Suprapubic skin (tissue), 4 donors: ENCODE measurements around the gene GNB1L. TPM values are rescaled to one million over a fixed set of nuclear protein-coding genes. Genes with fewer than 3 reads are reported as not detected.

Experiments
- DNase-seq, 2 donors: peaks; one replicate each; pipeline ENCODE4 v3.0.0-alpha.2; 2019; ENCODE audit warnings: low spot score in 2 of 2
- H3K27ac ChIP-seq: fragments of 200-600 bp; sonication (generic); one replicate; pipeline ENCODE4 v1.5.1; 2019
- H3K27me3 ChIP-seq: fragments of 200-600 bp; sonication (generic); one replicate; pipeline ENCODE4 v1.5.1; 2019
- H3K36me3 ChIP-seq: fragments of 200-600 bp; sonication (generic); one replicate; pipeline ENCODE4 v1.5.1; 2019
- H3K4me1 ChIP-seq: fragments of 200-600 bp; sonication (generic); one replicate; pipeline ENCODE4 v1.5.1; 2019
- H3K4me3 ChIP-seq: fragments of 200-600 bp; sonication (generic); one replicate; pipeline ENCODE4 v1.5.1; 2019; ENCODE audit warnings: mild to moderate bottlenecking
- H3K9me3 ChIP-seq: fragments of 200-600 bp; sonication (generic); one replicate; pipeline ENCODE4 v1.5.1; 2019
- EP300 ChIP-seq: sonication (generic); formaldehyde crosslinking; IDR thresholded peaks from one replicate; pipeline ENCODE4 v1.6.1; 2017; ENCODE audit warnings: antibody characterized with exemption
- POLR2A ChIP-seq, 2 donors: fragments of 450-650 bp; IDR thresholded peaks; one replicate each; pipeline ENCODE4 v1.6.1; 2017; ENCODE audit warnings: antibody characterized with exemption in 2 of 2, mild to moderate bottlenecking in 2 of 2, moderate library complexity in 2 of 2
- POLR2AphosphoS5 ChIP-seq, 3 donors: sonication (generic); formaldehyde crosslinking; IDR thresholded peaks; one replicate each; pipeline ENCODE4 v1.6.1; 2017; ENCODE audit warnings: antibody characterized with exemption in 3 of 3
- WGBS: methylation state at CpG from one replicate; pipeline ENCODE4 v1.1.5; 2018; 5-methylcytosine and 5-hydroxymethylcytosine counted together
- total RNA-seq, 4 donors: library from RNA; depleted of rRNA; stranded (reverse); fragments of >200 nt; gene quantifications; one replicate each; pipeline ENCODE4 v1.1.0, GENCODE V29; 2016
- TF ChIP-seq, protein P1 (sequence below), 2 donors: fragments of 200-600 bp in 1 of 2; fragments of 450-650 bp in 1 of 2; sonication (generic) in 1 of 2; IDR thresholded peaks; one replicate each; pipeline ENCODE4 v1.5.1; 2016 to 2019; ENCODE audit warnings: antibody characterized with exemption in 2 of 2, mild to moderate bottlenecking in 1 of 2, moderate library complexity in 1 of 2

The GNB1L gene
- total RNA-seq, 4 donors from 2014 or later, result 6.3 to 14.6 (median 10.9) TPM

GRCh38 chr22:19807161-19807913, 47.3 kb downstream of the GNB1L start:
- H3K27ac ChIP-seq, result peak overlapping the region; percentile 3
- peaks cover 65% of the 10 kb centered on the region for H3K4me1 ChIP-seq
- H3K4me3 ChIP-seq, result no peak overlapping the region
- WGBS, result 69% methylated on average over 8 of the region's 15 CpGs
- H3K9me3 ChIP-seq, result no peaks in the 10 kb centered on the region
- H3K27me3 ChIP-seq, result no peaks in the 10 kb centered on the region
- no peak for TF ChIP-seq EP300
- TF ChIP-seq, protein P1, sequence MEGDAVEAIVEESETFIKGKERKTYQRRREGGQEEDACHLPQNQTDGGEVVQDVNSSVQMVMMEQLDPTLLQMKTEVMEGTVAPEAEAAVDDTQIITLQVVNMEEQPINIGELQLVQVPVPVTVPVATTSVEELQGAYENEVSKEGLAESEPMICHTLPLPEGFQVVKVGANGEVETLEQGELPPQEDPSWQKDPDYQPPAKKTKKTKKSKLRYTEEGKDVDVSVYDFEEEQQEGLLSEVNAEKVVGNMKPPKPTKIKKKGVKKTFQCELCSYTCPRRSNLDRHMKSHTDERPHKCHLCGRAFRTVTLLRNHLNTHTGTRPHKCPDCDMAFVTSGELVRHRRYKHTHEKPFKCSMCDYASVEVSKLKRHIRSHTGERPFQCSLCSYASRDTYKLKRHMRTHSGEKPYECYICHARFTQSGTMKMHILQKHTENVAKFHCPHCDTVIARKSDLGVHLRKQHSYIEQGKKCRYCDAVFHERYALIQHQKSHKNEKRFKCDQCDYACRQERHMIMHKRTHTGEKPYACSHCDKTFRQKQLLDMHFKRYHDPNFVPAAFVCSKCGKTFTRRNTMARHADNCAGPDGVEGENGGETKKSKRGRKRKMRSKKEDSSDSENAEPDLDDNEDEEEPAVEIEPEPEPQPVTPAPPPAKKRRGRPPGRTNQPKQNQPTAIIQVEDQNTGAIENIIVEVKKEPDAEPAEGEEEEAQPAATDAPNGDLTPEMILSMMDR (IDR thresholded peaks at IDR 0.05), result no peak
- no peak for TF ChIP-seq POLR2A (IDR thresholded peaks at IDR 0.05)
- TF ChIP-seq POLR2AphosphoS5 (IDR thresholded peaks at IDR 0.05), result no peak
- H3K36me3 ChIP-seq, result no peaks in the 10 kb centered on the region
- peak; percentile 64 to 76 for DNase-seq

DNA sequence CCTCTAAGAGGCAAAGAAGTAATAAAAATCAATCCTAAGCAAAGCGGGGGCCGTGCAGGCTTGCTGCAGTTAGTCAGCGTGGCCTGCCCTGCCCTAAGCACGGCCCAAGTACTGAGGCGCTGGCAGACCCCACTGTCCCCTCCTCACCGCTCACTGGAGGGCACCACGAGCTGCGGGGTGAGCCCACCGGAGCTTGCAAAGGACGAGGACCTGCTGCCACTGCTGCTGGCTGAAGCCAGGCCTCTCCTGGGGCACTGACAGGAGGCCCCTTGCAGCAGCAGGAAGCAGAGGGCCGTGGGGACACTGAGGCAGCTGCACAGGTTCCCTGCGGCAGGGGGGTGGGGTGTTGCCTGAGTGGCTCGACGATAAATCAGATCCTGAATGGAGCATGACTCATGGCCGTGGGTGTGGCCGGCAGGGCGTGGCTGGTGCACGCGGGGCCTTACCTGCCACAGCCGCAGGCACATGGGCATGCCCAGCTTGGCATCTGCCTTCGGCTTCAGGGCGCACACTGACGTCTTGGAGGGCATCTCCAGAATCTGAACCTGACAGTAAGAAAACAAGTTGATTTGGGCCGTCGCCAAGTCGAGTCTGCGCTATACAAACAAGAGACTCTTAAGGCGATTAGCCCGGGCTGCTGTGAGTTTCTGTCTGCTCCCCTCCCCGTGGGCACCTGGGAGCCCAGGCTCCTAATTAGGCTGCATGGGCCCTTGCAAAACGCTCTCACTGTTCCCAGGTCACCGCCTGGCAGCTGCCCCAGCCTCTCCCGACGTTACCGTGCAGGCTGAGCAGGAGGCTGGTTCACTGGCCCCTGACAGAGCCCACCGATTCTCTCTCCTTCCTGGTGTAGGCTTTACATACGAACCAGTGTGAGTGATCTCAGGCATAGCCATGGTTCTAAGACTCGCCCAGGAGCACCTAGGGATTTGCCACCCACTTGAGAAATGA, 48.2 kb downstream of the GNB1L start:
- Histone ChIP-seq H3K9me3 (no peaks in the 10 kb centered on the region), H3K4me1 (peaks cover 63% of the 10 kb centered on the region), H3K27me3 (no peaks in the 10 kb centered on the region), H3K36me3 (no peaks in the 10 kb centered on the region), H3K27ac (peak overlapping the region; percentile 3), H3K4me3 (no peak overlapping the region)
- 29% methylated on average over 32 of the region's 38 CpGs for WGBS
- DNase-seq, result peak; percentile 84 to 89
- TF ChIP-seq EP300 (no peak), POLR2AphosphoS5 (IDR thresholded peaks at IDR 0.05) (peak; percentile 6 to 58 (median 16)), POLR2A (IDR thresholded peaks at IDR 0.05) (no peak)
- TF ChIP-seq, protein P1 (IDR thresholded peaks at IDR 0.05), result no peak

GRCh38 chr22:19805821-19806212, 48.9 kb downstream of the GNB1L start:
- no peaks in the 10 kb centered on the region for H3K9me3 ChIP-seq
- H3K27me3 ChIP-seq, result no peaks in the 10 kb centered on the region
- peak overlapping the region; percentile 3 for H3K27ac ChIP-seq
- 58% methylated on average over 8 of the region's 8 CpGs for WGBS
- H3K36me3 ChIP-seq, result no peaks in the 10 kb centered on the region
- H3K4me1 ChIP-seq, result peaks cover 62% of the 10 kb centered on the region
- TF ChIP-seq POLR2A (IDR thresholded peaks at IDR 0.05), result no peak
- TF ChIP-seq, protein P1 (IDR thresholded peaks at IDR 0.05), result no peak
- TF ChIP-seq POLR2AphosphoS5 (IDR thresholded peaks at IDR 0.05), result no peak
- no peak for TF ChIP-seq EP300
- DNase-seq, result peak; percentile 58 to 61
- no peak overlapping the region for H3K4me3 ChIP-seq

DNA sequence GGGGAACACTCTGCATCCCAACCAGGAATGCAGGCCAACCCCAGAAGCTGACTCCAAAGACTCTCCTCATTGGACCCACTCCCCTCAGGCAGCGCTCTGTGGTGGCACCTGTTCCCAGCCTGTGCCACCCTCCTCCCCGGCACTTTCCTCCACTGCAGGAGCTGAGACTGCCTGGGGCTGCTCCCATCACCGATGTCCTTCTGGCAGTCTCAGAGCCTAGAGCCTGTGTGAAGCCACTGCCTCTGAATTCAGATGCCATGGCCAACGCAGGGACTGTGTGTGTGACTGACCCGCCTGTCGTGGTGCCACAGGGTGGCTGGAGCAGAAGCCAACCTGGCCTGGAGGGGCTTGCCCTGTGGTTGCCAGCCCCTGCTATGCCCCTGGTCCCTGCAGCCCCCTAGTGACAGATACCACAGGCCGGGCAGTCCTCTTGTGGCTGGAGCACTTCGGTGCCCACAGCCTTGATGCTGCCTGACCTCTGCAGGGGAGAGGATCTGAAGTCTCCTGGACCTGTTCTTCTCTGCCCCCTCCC, 50.9 kb downstream of the GNB1L start:
- Histone ChIP-seq H3K27me3 (no peaks in the 10 kb centered on the region), H3K27ac (no peak overlapping the region), H3K4me3 (no peak overlapping the region), H3K9me3 (no peaks in the 10 kb centered on the region), H3K4me1 (peaks cover 76% of the 10 kb centered on the region), H3K36me3 (no peaks in the 10 kb centered on the region)
- DNase-seq, result peak; percentile 60 to 67
- WGBS, result 76% methylated on average over 4 of the region's 8 CpGs
- no peak for TF ChIP-seq POLR2AphosphoS5 (IDR thresholded peaks at IDR 0.05)
- TF ChIP-seq, protein P1 (IDR thresholded peaks at IDR 0.05), result no peak
- no peak for TF ChIP-seq EP300
